Endometrium (tissue), 2 donors: ENCODE data around the gene ZBTB17.
"Not testable (repeated sequence)": the region's sequence is repeated elsewhere in the genome, so short reads cannot be mapped to it uniquely, and the experiment has no call there.

Experiments
- FAIRE-seq: peaks from 2 replicates; lab custom pipeline; 2012; peaks lifted over from hg19 to GRCh38; lab: Jason Lieb, UNC
- donor health status: control.
- donor health status: control.

The ZBTB17 gene

DNA sequence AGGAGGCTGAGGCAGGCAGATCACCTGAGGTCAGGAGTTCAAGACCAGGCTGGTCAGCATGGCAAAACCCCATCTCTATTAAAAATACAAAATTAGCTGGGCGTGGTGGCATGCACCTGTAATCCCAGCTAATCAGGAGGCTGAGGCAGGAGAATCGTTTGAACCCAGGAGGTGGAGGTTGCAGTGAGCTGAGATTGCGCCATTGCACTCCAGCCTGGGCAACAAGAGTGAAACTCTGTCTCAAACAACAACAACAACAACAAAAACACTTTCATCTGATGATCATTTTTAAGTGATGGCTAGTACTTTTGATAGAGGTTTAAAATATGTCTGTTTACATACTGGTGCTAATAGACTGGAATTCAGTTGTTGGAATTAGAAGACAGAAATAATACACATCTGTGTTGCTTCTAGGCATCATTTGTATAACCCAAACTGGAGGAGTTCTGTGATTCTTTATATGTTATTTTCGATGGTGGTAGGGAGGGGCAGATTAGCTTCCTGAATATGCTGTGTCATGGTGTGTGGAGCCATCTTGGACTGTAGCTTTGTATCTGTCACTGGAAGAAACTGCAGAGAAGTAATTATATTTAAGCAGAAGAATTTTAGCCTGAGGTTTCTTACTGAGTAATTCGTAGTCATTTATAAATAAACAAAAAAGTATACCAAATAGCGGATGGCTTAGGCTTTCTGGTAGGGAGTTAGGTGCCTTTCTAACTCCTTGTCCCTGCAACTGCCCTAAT, 82.9 kb downstream of the ZBTB17 start:
- FAIRE-seq, result not testable (repeated sequence)
